Suprapubic skin (tissue), 4 donors: ENCODE measurements around the gene SLC6A7.

Experiments used
- EP300 ChIP-seq: sonication (generic); formaldehyde crosslinking; IDR thresholded peaks from one replicate; pipeline ENCODE4 v1.6.1; 2017; ENCODE audit warnings: antibody characterized with exemption
- POLR2A ChIP-seq, 2 donors: fragments of 450-650 bp; IDR thresholded peaks; one replicate each; pipeline ENCODE4 v1.6.1; 2017; ENCODE audit warnings: antibody characterized with exemption in 2 of 2, mild to moderate bottlenecking in 2 of 2, moderate library complexity in 2 of 2
- POLR2AphosphoS5 ChIP-seq, 3 donors: sonication (generic); formaldehyde crosslinking; IDR thresholded peaks; one replicate each; pipeline ENCODE4 v1.6.1; 2017; ENCODE audit warnings: antibody characterized with exemption in 3 of 3
- TF ChIP-seq, protein P1 (sequence below), 2 donors: fragments of 200-600 bp in 1 of 2; fragments of 450-650 bp in 1 of 2; sonication (generic) in 1 of 2; IDR thresholded peaks; one replicate each; pipeline ENCODE4 v1.5.1; 2016 to 2019; ENCODE audit warnings: antibody characterized with exemption in 2 of 2, mild to moderate bottlenecking in 1 of 2, moderate library complexity in 1 of 2

DNA sequence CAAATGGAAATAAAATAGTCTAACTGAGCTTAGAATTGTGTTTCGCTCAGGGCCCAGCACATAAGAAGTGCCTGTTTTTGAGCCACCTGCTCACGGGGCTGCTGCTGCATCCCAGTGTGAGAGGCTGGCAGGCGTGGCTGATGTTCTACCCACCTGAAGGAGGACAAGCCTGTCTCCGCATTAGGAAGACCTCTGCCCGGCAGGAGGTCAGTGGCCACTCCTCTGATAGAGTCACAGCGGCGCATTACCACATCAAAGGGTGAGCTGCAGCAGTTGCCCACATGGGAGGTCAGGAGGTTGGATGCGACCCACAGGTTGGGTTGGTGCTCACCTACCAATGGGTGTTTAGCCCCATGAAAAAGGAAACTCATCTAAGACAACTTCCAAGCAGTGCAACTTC lies 3.7 kb upstream of the SLC6A7 start:
- TF ChIP-seq, protein P1, sequence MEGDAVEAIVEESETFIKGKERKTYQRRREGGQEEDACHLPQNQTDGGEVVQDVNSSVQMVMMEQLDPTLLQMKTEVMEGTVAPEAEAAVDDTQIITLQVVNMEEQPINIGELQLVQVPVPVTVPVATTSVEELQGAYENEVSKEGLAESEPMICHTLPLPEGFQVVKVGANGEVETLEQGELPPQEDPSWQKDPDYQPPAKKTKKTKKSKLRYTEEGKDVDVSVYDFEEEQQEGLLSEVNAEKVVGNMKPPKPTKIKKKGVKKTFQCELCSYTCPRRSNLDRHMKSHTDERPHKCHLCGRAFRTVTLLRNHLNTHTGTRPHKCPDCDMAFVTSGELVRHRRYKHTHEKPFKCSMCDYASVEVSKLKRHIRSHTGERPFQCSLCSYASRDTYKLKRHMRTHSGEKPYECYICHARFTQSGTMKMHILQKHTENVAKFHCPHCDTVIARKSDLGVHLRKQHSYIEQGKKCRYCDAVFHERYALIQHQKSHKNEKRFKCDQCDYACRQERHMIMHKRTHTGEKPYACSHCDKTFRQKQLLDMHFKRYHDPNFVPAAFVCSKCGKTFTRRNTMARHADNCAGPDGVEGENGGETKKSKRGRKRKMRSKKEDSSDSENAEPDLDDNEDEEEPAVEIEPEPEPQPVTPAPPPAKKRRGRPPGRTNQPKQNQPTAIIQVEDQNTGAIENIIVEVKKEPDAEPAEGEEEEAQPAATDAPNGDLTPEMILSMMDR (IDR thresholded peaks at IDR 0.05): no peak
- TF ChIP-seq POLR2A (IDR thresholded peaks at IDR 0.05) (no peak), EP300 (no peak), POLR2AphosphoS5 (IDR thresholded peaks at IDR 0.05) (no peak)
